Effector CD8-positive, alpha-beta T cell (primary cell): ENCODE results near the gene NMNAT2.
"Not testable (repeated sequence)": the region's sequence is repeated elsewhere in the genome, so short reads cannot be mapped to it uniquely, and the experiment has no call there.

ENCODE experiments used
- DNase-seq: peaks from one replicate; lab custom pipeline; 2025; lab: John Stamatoyannopoulos, UW

The NMNAT2 gene

GRCh38 chr1:183418696-183419095 lies 516 bp upstream of the NMNAT2 start:
- DNase-seq = no peak

DNA sequence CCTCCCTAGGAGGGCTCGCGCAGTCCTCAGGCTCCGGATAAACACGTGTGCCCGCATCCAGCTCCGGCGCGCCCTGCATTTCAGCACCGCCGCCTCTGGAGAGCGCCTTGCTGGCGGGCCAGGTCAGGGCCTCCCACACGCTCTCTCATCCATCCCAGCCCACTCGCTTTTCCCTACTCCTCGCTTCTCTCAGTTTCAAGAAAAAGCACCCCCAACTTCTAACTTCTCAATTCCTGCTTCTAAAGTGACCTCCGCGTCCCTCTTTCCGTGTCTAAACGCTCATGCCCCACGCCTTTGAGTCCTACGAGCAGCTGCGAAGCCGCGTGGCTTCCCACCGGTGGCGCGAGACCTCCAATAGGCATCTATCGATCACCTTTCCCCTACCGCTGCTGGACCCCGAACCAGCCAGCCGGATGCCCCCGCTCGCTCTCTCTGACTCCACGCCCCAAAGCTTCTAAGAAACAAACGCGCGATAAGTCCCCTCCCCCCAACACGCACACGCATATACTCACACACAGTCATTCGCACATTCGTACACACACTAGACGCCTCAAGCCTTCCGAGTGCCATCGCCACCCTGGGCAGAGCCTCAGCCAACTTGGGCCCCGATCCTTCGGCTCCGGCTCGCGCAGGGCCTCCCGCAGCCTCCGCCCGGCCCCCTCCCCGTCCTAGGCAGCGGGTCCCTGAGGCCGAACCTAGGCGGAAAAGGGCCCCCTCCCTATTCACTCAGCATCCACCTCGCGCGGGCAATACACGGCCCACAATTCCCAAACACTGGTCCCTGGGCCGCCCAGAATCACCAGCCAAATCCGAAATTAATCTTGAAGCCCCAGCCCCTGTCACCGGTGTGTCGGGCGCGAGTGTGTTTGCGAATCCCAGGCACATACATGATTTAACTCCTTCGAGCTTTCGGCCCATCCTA lies 1.1 kb downstream of the NMNAT2 start:
- DNase-seq = no peak

DNA sequence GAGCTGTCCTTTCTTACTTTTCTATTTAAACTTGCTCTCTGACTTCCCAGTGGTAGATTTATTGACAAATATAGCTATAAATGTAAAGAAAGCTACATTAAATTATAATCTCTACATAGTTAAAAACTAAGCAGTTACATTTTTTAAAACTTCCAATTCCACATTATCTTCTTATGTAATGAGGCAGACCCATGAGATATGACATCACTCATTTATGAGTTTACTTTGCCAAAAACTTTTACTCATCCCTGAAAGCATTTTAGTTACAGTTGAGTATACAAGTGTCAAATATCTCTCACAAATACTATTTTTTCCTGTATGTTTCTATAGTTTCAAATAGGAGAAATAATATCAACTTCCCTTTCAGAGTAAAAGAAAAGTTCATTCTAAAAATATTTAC lies 3.8 kb downstream of the NMNAT2 start:
- DNase-seq = no peak

GRCh38 chr1:183411091-183411490 lies 7.1 kb downstream of the NMNAT2 start:
- DNase-seq = no peak

DNA sequence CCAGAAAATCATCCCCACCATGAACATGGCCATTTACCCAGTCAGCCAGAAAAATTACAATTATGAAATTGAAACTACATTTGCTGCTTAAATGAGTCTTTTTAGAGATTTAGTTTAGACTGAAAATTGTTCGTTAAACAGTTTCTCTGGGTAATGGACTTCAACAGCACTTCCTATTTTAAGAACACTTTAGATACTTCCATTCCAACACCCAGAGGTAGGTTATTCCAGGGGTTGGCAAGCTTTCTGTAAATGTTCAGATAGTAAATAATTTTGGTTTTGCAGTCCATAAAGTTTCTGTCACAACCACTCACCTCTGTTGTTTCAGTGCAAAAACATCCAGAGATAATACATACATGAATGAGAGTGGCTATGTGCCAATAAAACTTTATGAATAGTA lies 10.2 kb downstream of the NMNAT2 start:
- DNase-seq = no peak

DNA sequence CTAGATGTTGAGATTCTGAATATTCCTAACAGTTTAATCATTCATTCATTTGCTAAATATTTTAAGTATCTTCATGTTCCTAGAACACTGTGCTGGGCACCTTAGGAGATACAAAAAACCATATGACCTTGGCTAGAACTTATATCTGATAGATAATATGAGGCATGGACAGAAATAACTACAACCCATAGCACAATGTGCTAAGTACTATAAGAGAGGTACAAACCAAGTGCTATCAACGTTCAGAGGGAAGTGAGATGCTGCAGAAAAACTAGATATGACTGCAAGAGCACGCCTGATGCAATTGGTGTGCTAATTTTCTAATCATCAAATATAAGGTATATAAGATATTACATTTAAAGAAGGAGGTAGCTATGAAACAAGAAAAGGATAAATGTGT lies 10.7 kb downstream of the NMNAT2 start:
- DNase-seq = no peak

DNA sequence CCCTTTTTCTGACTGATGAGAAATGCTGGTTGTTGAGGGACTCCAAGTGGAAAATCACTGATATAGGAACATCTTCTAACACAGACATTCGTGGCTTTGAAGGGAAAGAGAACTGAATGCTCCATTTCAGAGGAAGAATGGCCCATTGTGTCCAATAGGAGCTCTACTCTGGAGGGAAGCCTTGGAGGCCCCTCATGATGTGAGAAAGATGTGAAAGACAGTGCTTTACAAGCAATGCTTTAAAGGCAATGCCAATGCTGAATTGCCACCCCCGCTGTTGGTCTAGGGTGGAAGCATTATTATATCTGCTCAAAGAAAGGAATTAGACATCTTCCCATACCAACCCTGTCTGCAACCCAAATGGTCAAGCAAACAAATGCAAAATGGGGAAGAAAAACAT lies 13.7 kb downstream of the NMNAT2 start:
- DNase-seq = no peak

DNA sequence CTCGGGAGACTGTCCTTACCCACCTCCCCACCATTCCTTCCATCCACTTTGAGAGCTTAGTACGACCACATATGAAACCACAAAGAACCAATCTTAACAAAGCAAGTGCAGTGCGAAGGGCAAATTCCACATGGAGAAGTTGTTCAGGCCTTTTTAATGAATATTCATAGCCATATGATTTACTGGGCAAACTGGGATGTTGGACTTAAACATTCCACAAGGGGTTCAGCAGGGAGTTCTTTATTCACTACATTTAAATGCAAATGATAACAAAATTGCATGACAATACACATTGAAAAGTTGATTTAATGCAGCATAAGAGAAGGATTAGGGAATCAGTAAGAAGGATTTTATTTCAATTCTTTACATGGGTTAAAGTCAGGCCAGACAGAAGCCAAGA lies 14.7 kb downstream of the NMNAT2 start:
- DNase-seq = no peak

DNA sequence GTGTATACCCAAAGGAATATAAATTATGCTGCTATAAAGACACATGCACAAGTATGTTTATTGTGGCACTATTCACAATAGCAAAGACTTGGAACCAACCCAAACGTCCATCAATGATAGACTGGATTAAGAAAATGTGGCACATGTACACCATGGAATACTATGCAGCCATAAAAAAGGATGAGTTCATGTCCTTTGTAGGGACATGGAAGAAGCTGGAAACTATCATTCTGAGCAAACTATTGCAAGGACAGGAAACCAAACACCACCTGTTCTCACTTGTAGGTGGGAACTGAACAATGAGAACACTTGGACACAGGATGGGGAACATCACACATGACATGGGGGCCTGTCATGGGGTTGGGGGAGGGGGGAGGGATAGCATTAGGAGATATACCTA lies 16.6 kb downstream of the NMNAT2 start:
- not testable (repeated sequence) for DNase-seq

DNA sequence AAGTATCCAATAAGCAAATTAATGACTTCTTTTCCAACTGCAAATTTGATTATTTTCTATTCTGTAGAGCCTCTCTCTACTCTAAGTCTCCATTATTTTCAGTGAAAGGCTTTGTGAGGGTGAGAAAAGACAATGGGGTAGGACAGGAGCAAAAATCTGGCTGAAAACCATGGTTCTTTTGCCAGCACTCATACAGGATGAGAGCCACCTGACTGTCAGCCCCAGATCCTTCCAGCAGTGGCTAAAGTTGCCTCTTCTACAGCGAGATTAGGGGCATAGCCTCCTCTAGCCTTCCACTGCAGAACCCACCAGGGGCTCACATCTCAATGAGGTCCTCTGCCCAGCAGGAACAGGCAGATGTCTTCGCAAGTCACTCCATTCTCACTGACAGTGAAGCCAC lies 23.7 kb downstream of the NMNAT2 start:
- DNase-seq = no peak

GRCh38 chr1:183391863-183392262 lies 26.3 kb downstream of the NMNAT2 start:
- DNase-seq = no peak

GRCh38 chr1:183390561-183390960 lies 27.6 kb downstream of the NMNAT2 start:
- DNase-seq = no peak

- no peak for DNase-seq
These were observed 29.4 kb downstream of the NMNAT2 start for GRCh38 chr1:183388735-183389134.

- DNase-seq = no peak
These were observed 32.6 kb downstream of the NMNAT2 start for GRCh38 chr1:183385340-183386144.

DNA sequence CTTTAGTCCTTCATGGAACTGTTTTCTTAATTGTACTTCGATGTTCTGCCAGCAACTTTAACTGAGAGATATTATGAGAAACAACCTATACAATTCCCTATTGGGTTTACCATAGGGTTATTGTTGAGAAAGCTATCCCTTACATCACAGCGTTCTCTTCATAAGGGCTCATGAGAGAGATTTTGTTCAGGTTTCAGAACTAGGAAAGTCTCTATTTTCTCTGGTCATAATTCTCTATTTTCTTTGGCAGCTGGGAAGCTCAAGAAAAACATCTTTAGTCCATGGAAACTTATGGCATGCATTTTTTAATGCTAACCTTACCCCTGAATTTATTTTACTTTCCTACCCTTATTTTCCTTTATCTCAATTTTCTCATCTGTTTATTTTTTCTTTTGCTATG lies 38.2 kb downstream of the NMNAT2 start:
- DNase-seq = no peak

GRCh38 chr1:183375381-183375780 lies 42.8 kb downstream of the NMNAT2 start:
- DNase-seq = no peak

DNA sequence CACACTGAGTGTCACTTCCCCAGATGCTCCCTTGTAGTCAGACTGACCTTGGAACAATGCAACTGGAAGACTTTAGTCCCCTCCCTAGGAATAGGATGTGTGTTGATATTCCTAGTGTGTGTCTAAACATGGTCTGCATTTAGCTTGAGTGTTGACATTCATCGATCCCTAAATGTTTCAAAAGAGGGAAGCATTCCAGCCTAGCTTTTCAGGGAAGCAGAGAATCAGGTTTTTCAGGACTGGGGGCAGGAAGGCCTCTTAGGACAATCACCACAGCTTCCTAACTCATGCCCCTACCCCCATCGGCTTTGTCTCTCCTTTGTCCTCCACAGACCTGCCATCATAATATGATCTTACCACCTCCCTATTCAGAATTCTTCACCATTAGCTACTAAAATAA lies 43.4 kb downstream of the NMNAT2 start:
- DNase-seq = no peak

DNA sequence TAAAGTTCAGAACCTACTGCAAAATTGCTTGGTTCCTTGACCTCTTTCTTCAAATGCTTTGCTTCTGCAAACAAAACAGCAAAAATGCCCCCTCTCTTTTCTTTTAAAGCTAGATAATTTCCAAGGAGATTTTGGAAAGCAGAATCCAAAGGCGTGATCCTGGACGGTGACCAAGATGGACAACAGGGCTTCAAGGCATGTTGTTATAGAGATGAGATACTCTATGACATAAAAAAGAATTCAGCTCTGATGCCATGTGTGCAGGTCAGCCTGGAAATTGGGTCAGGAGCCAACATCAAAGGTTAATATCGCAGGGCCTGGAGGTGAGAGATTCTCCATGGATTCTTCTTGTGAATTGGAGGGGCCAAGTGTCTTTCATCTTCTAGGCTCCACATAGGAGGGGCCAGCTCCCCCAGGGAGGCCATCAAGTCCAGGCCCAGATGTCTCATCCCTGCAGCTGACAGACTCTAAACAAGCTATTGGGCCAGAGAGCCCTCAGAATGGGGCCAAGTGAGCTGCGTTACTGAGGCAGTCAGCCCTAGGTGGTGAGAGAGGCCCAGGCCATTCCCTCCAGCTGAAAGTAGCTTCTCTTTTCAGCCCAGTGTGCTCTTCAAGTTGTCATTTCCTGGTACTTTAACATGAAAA lies 45.5 kb downstream of the NMNAT2 start:
- DNase-seq = no peak

GRCh38 chr1:183370399-183371058 lies 47.7 kb downstream of the NMNAT2 start:
- DNase-seq = no peak

GRCh38 chr1:183368213-183369108 lies 49.7 kb downstream of the NMNAT2 start:
- no peak for DNase-seq

DNA sequence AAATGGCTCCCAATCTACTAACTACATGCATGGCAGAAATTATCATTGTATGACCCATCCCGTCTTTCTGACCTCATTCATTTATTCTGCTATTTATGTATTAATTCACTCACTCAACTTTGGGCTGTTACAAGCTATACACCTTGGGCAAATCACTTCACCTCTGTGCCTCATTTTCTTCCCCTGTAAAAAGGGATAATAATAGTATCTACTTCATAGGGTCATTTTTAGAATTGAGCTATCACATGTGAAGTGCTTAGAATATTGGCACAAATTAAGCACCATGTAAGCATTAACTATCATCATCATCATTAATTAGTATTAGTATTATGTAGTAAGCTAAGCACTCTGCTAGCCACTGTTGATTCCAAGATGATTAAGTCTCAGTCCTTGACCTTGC lies 52.1 kb downstream of the NMNAT2 start:
- DNase-seq = no peak
